Cardiac muscle cell (in vitro differentiated cells and primary cell): ENCODE results near the gene KBTBD2. TPM values are rescaled to one million over a fixed set of nuclear protein-coding genes. Genes with fewer than 3 reads are reported as not detected.
A peak's percentile ranks its signal among the peaks of the same experiment; 100 is the strongest.
"Not testable (repeated sequence)": the region's sequence is repeated elsewhere in the genome, so short reads cannot be mapped to it uniquely, and the experiment has no call there.

ENCODE experiments used
- DNase-seq, 2 donors: peaks; one replicate each; pipeline versions ENCODE4 v3.0.0 to v3.0.0-alpha.2; 2010 to 2017; ENCODE audit warnings: low read depth in 1 of 2, low spot score in 1 of 2
- H3K27ac ChIP-seq: fragments of 200-600 bp; sonication (generic); 2 replicates; pipeline ENCODE4 v1.5.1; 2016
- H3K27me3 ChIP-seq: fragments of 200-600 bp; sonication (generic); 2 replicates; pipeline ENCODE4 v1.6.0; 2016; ENCODE audit warnings: control low read depth
- H3K36me3 ChIP-seq: fragments of 200-600 bp; sonication (generic); 2 replicates; pipeline ENCODE4 v1.5.1; 2016; ENCODE audit warnings: control low read depth
- H3K4me1 ChIP-seq: fragments of 200-600 bp; sonication (generic); 2 replicates; pipeline ENCODE4 v1.8.1; 2017; ENCODE audit warnings: low read depth, mild to moderate bottlenecking, mixed run types
- H3K4me3 ChIP-seq: fragments of 200-600 bp; sonication (generic); 2 replicates; pipeline ENCODE4 v1.5.1; 2016; ENCODE audit warnings: mild to moderate bottlenecking
- H3K9me3 ChIP-seq: fragments of 200-600 bp; sonication (generic); 2 replicates; pipeline ENCODE4 v1.5.1; 2017; ENCODE audit warnings: low read depth, mild to moderate bottlenecking, control low read depth
- CTCF ChIP-seq: IDR thresholded peaks from 2 replicates; pipeline ENCODE4 v1.5.1; 2012; ENCODE audit warnings: low read depth, mild to moderate bottlenecking, low read length
- polyA plus RNA-seq: library from polyadenylated mRNA; unstranded; fragments of >200 nt; fragmentation: Nextera tagmentation; extraction: Ambion mirVana; gene quantifications from 2 replicates; pipeline ENCODE4 v1.2.1, GENCODE V29; 2016
- total RNA-seq: library from RNA; depleted of rRNA; stranded (reverse); fragments of >200 nt; gene quantifications from 2 replicates; pipeline ENCODE4 v1.2.3, GENCODE V29; 2016

KBTBD2 gene
- total and polyA plus RNA-seq, 2 experiments from 2014 or later = 35.4 to 41.6 TPM

GRCh38 chr7:32887395-32887794, 4.2 kb downstream of the KBTBD2 start:
- H3K27me3 ChIP-seq = no peaks in the 10 kb centered on the region
- no peaks in the 10 kb centered on the region for H3K9me3 ChIP-seq

GRCh38 chr7:32881074-32881982, 10.2 kb downstream of the KBTBD2 start:
- no peaks in the 10 kb centered on the region for H3K9me3 ChIP-seq
- no peak for TF ChIP-seq CTCF
- no peak overlapping the region for H3K4me3 ChIP-seq
- H3K36me3 ChIP-seq = no peaks in the 10 kb centered on the region
- H3K27me3 ChIP-seq = no peaks in the 10 kb centered on the region
- H3K27ac ChIP-seq = no peak overlapping the region
- peaks cover 41% of the 10 kb centered on the region for H3K4me1 ChIP-seq
- no peak for DNase-seq

More at GRCh38 chr7:32887395-32887794, 4.2 kb downstream of the KBTBD2 start:
- Histone ChIP-seq H3K27ac (no peak overlapping the region), H3K36me3 (no peaks in the 10 kb centered on the region), H3K4me1 (peaks cover 32% of the 10 kb centered on the region), H3K4me3 (no peak overlapping the region)
- no peak for TF ChIP-seq CTCF
- DNase-seq = no peak

GRCh38 chr7:32879460-32879859, 12.1 kb downstream of the KBTBD2 start:
- peak overlapping the region; percentile 53 for H3K27ac ChIP-seq
- no peak for TF ChIP-seq CTCF
- H3K27me3 ChIP-seq = no peaks in the 10 kb centered on the region
- DNase-seq = peak; percentile 8 to 23
- no peaks in the 10 kb centered on the region for H3K9me3 ChIP-seq
- no peak overlapping the region for H3K4me3 ChIP-seq
- H3K4me1 ChIP-seq = peaks cover 52% of the 10 kb centered on the region
- H3K36me3 ChIP-seq = peaks cover 6% of the 10 kb centered on the region

GRCh38 chr7:32878023-32878422, 13.5 kb downstream of the KBTBD2 start:
- H3K4me3 ChIP-seq, H3K27ac ChIP-seq, H3K9me3 ChIP-seq, DNase-seq, H3K27me3 ChIP-seq: not testable (repeated sequence)
- Histone ChIP-seq H3K36me3 (peaks cover 16% of the 10 kb centered on the region), H3K4me1 (peaks cover 46% of the 10 kb centered on the region)

GRCh38 chr7:32872421-32872820, 19.1 kb downstream of the KBTBD2 start:
- peaks cover 35% of the 10 kb centered on the region for H3K36me3 ChIP-seq

More at GRCh38 chr7:32872421-32872820, 19.1 kb downstream of the KBTBD2 start:
- no peak for TF ChIP-seq CTCF
- Histone ChIP-seq H3K4me3 (no peak overlapping the region), H3K9me3 (no peaks in the 10 kb centered on the region), H3K27ac (no peak overlapping the region), H3K27me3 (no peaks in the 10 kb centered on the region), H3K4me1 (peaks cover 14% of the 10 kb centered on the region)
- no peak for DNase-seq
